Measurements from ENCODE around the gene ACAD8.

Gene ACAD8

GRCh38 chr11:134253188-134253993 is at the start of gene ACAD8, which contains the start of gene THYN1:
ACAD8 (plus strand) TSS chr11:134253568; CDS start chr11:134253601, 33 bp downstream.
THYN1 (minus strand) TSS chr11:134253352; CDS start chr11:134252882, 470 bp downstream.
- peak; percentile 99 for DNase-seq

- no peak for DNase-seq
Observed at GRCh38 chr11:134205729-134206128, 47.6 kb upstream of the ACAD8 start.

GRCh38 chr11:134206185-134206584 is 47.2 kb upstream of the ACAD8 start:
- DNase-seq = no peak

GRCh38 chr11:134207538-134208239 is 45.7 kb upstream of the ACAD8 start:
- peak; percentile 15 to 45 for DNase-seq

GRCh38 chr11:134215836-134216235 is 37.5 kb upstream of the ACAD8 start:
- no peak for DNase-seq

GRCh38 chr11:134216816-134217215 is 36.6 kb upstream of the ACAD8 start:
- DNase-seq = no peak

- DNase-seq = no peak
Observed at GRCh38 chr11:134223121-134223520, 30.2 kb upstream of the ACAD8 start.

GRCh38 chr11:134223836-134224709 is 29.3 kb upstream of the ACAD8 start, which contains the start of the genes NCAPD3 and VPS26B:
NCAPD3 (minus strand) TSS chr11:134223967; CDS start chr11:134223926, 41 bp downstream.
VPS26B (plus strand) TSS chr11:134224671; CDS start chr11:134225123, 452 bp downstream.
- peak; percentile 96 to 99 for DNase-seq

- peak; percentile 89 to 92 for DNase-seq
Observed at GRCh38 chr11:134224710-134225664, 28.4 kb upstream of the ACAD8 start.

- DNase-seq = no peak
Observed at GRCh38 chr11:134226806-134227325, 26.5 kb upstream of the ACAD8 start.

GRCh38 chr11:134228625-134229024 is 24.7 kb upstream of the ACAD8 start:
- DNase-seq = no peak

- DNase-seq = no peak
Observed at GRCh38 chr11:134229126-134229790, 24.1 kb upstream of the ACAD8 start.

GRCh38 chr11:134230339-134230738 is 23.0 kb upstream of the ACAD8 start:
- DNase-seq = no peak

- no peak for DNase-seq
Observed at GRCh38 chr11:134231958-134232659, 21.3 kb upstream of the ACAD8 start.

- DNase-seq = no peak
Observed at GRCh38 chr11:134233729-134234179, 19.6 kb upstream of the ACAD8 start.

- DNase-seq = no peak
Observed at GRCh38 chr11:134235399-134235798, 18.0 kb upstream of the ACAD8 start.

GRCh38 chr11:134236834-134237556 is 16.4 kb upstream of the ACAD8 start:
- no peak for DNase-seq

- DNase-seq = no peak
Observed at GRCh38 chr11:134237557-134237922, 15.8 kb upstream of the ACAD8 start.

- DNase-seq = no peak
Observed at GRCh38 chr11:134238956-134239355, 14.4 kb upstream of the ACAD8 start.

All from NCI-H2081 (cell line).